Right atrium auricular region (tissue), 2 donors: Measurements from ENCODE around the gene JDP2. TPM values are rescaled to one million over a fixed set of nuclear protein-coding genes. Genes with fewer than 3 reads are reported as not detected.

Experiments
- DNase-seq: peaks from one replicate; pipeline ENCODE4 v3.0.0-alpha.2; 2019; ENCODE audit warnings: low spot score
- H3K27ac ChIP-seq, 2 donors: fragments of 200-600 bp; sonication (generic); 1 replicate in 1 of 2; 2 replicates in 1 of 2; pipeline ENCODE4 v1.5.1; 2016 to 2019
- H3K27me3 ChIP-seq, 2 donors: fragments of 200-600 bp; sonication (generic); one replicate each; pipeline versions ENCODE4 v1.5.1 to v1.6.0; 2017 to 2019
- H3K36me3 ChIP-seq: fragments of 200-600 bp; sonication (generic); one replicate; pipeline ENCODE4 v1.5.1; 2016
- H3K4me1 ChIP-seq, 2 donors: fragments of 200-600 bp; sonication (generic); one replicate each; pipeline versions ENCODE4 v1.5.1 to v1.6.0; 2017 to 2019
- H3K4me3 ChIP-seq, 2 donors: fragments of 200-600 bp; sonication (generic); 1 replicate in 1 of 2; 2 replicates in 1 of 2; pipeline ENCODE4 v1.5.1; 2017 to 2019; ENCODE audit warnings: mild to moderate bottlenecking in 1 of 2, moderate library complexity in 1 of 2
- H3K9me3 ChIP-seq, 2 donors: fragments of 200-600 bp; sonication (generic); one replicate each; pipeline ENCODE4 v1.5.1; 2019
- total RNA-seq, 2 donors: library from RNA; depleted of rRNA; stranded (reverse); fragments of >200 nt; gene quantifications; one replicate each; pipeline ENCODE4 v1.1.0, GENCODE V29; 2016
- TF ChIP-seq, protein P1 (sequence below), 2 donors: fragments of 200-600 bp; sonication (generic); IDR thresholded peaks; one replicate each; pipeline ENCODE4 v1.5.1; 2019; ENCODE audit warnings: antibody characterized with exemption in 2 of 2

The JDP2 gene
- total RNA-seq, 2 donors from 2014 or later, result 46.1 to 67.4 TPM

DNA sequence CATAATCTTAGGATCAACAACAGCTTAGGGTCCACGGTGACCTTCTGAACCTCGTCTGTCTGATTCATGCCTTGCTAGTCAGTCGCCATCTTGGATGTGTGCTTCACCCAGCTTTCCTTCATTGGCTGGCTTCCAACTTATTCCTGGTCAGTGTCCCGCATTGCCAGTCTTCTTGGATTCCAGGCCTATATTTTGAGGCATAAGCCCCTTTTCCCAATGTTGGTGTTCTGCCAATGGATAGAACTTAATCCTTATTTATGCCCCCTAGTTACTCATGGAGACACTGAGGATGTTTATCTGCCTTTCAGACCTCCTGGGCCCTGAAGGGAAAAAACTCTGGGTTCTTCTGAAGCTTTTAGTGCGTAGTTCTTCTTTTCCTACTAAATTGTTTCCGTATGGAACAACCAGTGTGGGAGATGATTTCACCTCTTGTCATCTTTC is 5.8 kb downstream of the JDP2 start:
- Histone ChIP-seq H3K27me3 (no peaks in the 10 kb centered on the region), H3K4me1 (peaks cover 0 to 75% of the 10 kb centered on the region in 2 donors), H3K4me3 (no peak overlapping the region), H3K36me3 (peaks cover 50% of the 10 kb centered on the region), H3K27ac (no peak overlapping the region), H3K9me3 (no peaks in the 10 kb centered on the region)
- TF ChIP-seq, protein P1, sequence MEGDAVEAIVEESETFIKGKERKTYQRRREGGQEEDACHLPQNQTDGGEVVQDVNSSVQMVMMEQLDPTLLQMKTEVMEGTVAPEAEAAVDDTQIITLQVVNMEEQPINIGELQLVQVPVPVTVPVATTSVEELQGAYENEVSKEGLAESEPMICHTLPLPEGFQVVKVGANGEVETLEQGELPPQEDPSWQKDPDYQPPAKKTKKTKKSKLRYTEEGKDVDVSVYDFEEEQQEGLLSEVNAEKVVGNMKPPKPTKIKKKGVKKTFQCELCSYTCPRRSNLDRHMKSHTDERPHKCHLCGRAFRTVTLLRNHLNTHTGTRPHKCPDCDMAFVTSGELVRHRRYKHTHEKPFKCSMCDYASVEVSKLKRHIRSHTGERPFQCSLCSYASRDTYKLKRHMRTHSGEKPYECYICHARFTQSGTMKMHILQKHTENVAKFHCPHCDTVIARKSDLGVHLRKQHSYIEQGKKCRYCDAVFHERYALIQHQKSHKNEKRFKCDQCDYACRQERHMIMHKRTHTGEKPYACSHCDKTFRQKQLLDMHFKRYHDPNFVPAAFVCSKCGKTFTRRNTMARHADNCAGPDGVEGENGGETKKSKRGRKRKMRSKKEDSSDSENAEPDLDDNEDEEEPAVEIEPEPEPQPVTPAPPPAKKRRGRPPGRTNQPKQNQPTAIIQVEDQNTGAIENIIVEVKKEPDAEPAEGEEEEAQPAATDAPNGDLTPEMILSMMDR (IDR thresholded peaks at IDR 0.05), result no peak
- no peak for DNase-seq

DNA sequence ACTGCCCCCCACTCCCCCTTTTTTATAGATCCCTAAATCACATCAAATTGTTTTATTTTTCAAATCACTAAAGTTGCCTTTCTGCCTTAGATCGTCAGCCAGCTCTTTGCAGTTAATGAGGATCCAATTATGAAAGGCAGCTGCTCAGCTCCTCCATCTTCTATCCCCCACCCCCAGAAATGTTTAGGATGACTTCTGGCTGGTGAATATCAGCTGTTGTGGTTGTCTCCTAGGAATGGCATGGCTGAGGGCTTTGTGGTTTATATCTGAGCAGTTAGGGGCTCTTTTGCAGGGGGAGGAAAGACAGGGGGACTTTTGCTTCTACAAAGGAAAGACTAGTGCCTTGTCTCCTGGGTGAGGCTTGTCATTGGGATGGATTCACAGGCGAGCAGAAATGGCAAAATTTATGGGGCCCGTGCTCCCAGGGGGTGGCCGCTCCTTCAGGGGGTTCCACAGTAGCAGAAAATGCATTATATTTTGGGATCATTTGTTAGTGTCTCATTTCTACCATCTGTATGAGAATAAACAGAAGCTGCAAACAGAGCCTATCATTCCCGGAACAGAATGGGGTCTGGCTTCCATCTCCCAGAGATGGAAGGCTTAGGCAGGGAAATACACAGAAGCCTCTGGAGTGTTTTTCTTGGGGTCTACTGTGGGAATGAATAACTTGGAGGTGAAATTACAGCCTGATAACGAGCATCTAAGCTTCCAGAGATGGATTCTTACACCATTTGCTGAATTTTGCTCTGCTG is 6.5 kb downstream of the JDP2 start:
- no peak for DNase-seq
- Histone ChIP-seq H3K9me3 (no peaks in the 10 kb centered on the region), H3K4me1 (peaks cover 0 to 68% of the 10 kb centered on the region in 2 donors), H3K36me3 (peaks cover 57% of the 10 kb centered on the region), H3K4me3 (no peak overlapping the region), H3K27me3 (no peaks in the 10 kb centered on the region), H3K27ac (no peak overlapping the region)
- TF ChIP-seq, protein P1 (IDR thresholded peaks at IDR 0.05), result no peak

DNA sequence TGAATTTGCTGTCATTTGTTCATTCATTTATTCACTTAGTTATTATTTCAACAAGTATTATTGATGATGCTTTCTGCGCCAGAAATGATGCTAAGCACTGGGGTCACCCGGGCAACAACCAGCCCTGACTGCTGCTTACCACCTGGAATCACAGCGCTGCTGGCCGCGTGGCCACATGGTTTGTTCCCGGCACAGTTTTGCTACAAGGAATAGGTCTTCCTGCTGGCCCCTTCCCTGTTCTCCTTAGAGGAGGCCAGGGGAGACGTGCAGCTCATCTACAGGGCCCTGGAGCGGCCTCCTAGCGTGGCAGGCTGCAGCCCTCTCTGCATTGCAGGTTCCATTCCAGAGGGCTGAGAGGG is 7.0 kb downstream of the JDP2 start:
- Histone ChIP-seq H3K9me3 (no peaks in the 10 kb centered on the region), H3K4me3 (no peak overlapping the region), H3K4me1 (peaks cover 0 to 63% of the 10 kb centered on the region in 2 donors), H3K27ac (no peak overlapping the region), H3K36me3 (peaks cover 62% of the 10 kb centered on the region), H3K27me3 (no peaks in the 10 kb centered on the region)
- no peak for DNase-seq
- TF ChIP-seq, protein P1 (IDR thresholded peaks at IDR 0.05), result no peak

DNA sequence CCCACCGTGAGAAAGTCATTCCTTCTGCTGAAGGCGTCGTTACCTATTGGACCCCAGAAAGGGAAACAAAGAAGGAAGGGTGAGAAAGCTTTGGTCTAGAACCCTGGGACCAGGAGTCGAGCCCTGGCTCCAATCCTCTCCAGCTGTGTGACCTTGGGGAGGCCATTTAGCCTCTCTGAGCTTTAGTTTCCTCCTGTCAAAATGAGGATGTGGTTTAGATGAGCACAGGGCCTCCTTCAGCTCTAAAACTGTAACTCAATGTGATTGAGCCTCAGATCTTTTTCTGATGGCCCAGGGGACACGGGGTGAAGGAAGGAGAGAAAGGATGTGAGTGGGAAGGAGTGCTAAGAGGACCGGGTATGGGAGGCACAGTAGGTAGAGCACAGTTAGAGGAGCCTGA is 7.7 kb downstream of the JDP2 start:
- TF ChIP-seq, protein P1 (IDR thresholded peaks at IDR 0.05), result no peak

DNA sequence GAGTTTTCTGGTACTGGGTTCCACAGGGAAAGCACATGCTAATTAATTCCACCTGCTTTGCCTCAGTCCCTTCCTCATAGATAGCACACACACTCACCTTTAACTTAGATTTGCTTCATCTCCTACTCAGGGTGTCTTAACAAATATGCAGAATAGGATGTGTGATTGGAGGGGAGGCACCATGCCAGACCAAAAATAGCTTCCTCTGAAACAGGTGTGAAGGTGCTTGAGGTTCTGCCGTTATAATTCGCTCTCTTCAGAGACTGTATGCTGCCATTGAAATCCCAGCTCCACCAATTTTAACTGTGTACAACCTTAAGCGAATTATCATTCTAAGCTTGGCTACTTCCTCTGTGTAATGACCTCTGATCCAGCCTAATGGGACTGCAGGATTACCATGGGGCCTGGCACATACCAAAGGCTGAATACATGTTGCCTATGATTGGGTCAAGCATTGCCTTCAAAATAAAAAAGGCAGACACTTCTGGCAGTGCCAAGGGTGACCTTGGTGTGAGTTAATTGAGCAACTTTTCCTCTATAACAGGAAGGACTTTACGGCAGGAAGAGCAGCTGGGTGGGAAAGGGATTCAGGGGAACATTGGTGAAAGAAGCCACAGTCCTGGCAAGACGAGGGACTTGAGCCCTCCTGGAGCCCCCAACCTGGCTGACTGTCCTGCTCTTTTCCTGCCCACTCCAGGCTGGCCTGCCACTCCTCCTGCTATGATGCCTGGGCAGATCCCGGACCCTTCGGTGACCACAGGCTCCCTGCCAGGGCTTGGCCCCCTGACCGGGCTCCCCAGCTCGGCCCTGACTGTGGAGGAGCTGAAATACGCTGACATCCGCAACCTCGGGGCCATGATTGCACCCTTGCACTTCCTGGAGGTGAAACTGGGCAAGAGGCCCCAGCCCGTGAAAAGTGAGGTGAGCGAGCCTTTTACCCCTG is 9.7 kb downstream of the JDP2 start:
- Histone ChIP-seq H3K4me1 (peaks cover 0 to 65% of the 10 kb centered on the region in 2 donors), H3K36me3 (peaks cover 63% of the 10 kb centered on the region), H3K9me3 (no peaks in the 10 kb centered on the region), H3K27me3 (no peaks in the 10 kb centered on the region), H3K4me3 (no peak overlapping the region), H3K27ac (peak overlapping the region in 1 of 2 donors; percentile 8)
- DNase-seq, result no peak
- TF ChIP-seq, protein P1 (IDR thresholded peaks at IDR 0.05), result no peak

More for the DNA sequence above, 7.7 kb downstream of the JDP2 start:
- Histone ChIP-seq H3K4me3 (no peak overlapping the region), H3K9me3 (no peaks in the 10 kb centered on the region), H3K27me3 (no peaks in the 10 kb centered on the region), H3K4me1 (peaks cover 0 to 58% of the 10 kb centered on the region in 2 donors), H3K36me3 (peaks cover 68% of the 10 kb centered on the region), H3K27ac (no peak overlapping the region)
- no peak for DNase-seq
